Measurements from ENCODE around the gene TMEM18. TPM values are rescaled to one million over a fixed set of nuclear protein-coding genes. Genes with fewer than 3 reads are reported as not detected.

TMEM18 gene
- total and polyA plus RNA-seq, 8 donors: 1.4 to 31.1 (median 14.5) TPM

DNA sequence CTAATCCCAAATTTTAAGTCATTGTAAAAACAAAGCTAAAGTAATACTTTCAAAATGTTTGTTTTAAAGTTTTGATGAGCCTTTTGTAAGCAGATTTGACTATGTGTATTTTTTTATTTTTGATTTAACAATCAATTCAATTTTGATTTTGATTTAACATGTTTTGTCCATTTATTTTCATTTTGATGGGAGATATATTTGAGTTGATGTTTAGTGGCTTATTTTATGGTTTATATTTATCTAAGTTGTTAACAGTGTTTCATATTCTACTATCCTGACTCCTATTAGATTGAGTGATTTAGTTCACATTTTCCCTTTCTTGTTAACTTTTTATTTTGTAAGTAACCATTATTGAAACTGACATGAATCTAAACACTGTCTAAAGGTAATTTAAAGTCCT, 44.7 kb downstream of the TMEM18 start:
- DNase-seq: no peak
- Histone ChIP-seq H3K27me3 (peaks cover 0 to 11% (median 3%) of the 10 kb centered on the region in 3 donors), H3K4me3 (no peak overlapping the region), H3K9me3 (no peaks in the 10 kb centered on the region), H3K36me3 (no peaks in the 10 kb centered on the region), H3K27ac (no peak overlapping the region), H3K4me1 (peaks cover 6 to 11% (median 7%) of the 10 kb centered on the region in 4 donors)
- intact Hi-C loops (cut with DNase I; ENCODE audit: low total_unique reads): no loop called here
- TF ChIP-seq POLR2A (IDR thresholded peaks at IDR 0.05) (no peak), POLR2AphosphoS5 (IDR thresholded peaks at IDR 0.05) (no peak), EP300 (IDR thresholded peaks at IDR 0.05) (no peak), CTCF (IDR thresholded peaks at IDR 0.05) (no peak)

DNA sequence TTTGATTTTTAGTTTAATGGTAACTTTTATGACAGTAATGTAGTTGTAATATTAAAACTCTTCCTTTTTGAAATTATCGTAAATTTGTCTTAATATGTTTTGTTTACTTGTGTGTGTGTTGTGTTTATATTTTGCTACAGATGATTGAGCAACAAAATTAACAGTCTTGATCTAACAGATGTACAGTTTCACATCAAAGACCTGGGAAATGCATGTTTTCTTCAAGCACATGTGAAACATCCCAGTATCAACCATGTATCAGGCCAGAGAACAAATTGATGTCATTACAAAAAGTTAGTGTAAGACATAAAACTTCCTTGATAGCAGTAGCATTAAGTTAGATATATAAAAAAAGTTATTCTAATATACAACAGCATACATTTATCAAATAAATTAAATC, 45.5 kb downstream of the TMEM18 start:
- Histone ChIP-seq H3K4me3 (no peak overlapping the region), H3K27me3 (peaks cover 0 to 9% (median 3%) of the 10 kb centered on the region in 3 donors), H3K9me3 (no peaks in the 10 kb centered on the region), H3K36me3 (no peaks in the 10 kb centered on the region), H3K4me1 (peaks cover 2 to 6% (median 4%) of the 10 kb centered on the region in 4 donors), H3K27ac (no peak overlapping the region)
- DNase-seq: no peak
- intact Hi-C loops (cut with DNase I; ENCODE audit: low total_unique reads): no loop called here
- TF ChIP-seq CTCF (IDR thresholded peaks at IDR 0.05) (no peak), EP300 (IDR thresholded peaks at IDR 0.05) (no peak), POLR2AphosphoS5 (IDR thresholded peaks at IDR 0.05) (no peak)
- WGBS, 5 donors: 91 to 98% (median 95%) methylated on average over 1 of the region's 1 CpG

DNA sequence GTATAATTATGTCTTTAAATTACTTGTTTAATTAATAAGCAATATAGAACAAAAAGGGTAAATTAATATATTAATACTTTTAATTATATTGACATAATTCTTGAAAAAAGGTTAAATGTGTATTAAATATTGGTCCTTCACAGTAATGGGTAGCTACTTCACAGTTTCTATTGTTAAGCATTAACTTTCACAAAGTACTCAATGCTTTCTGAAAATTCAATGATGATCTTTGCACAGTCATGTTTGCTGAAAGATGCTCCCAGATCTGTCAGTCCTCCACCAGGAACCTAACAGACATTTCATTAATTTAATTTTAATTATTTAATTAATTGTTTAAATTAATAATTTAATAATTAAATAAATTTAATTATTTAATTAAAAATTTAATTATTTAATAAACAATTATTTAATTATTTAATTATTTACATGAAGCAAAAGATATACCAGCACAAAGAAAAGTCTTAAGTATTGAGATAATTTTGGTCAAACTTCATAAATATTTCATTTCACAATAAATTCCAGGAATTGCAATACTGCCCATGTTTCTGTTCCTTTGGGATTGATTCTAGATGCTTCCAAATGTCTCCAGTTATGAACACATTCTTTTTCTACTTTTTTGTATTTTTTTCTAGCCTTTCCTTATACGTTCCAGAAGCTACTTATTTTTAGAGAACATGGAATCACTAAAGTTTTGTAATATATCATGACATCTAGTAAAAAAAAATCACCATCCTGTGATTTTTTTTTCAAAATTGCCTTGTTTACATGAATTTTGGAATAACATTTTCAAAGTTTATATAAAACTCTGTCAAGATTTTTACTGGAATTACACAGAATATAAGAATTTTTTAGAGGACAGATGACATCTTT, 46.5 kb downstream of the TMEM18 start:
- Histone ChIP-seq H3K27ac (no peak overlapping the region), H3K4me1 (no peaks in the 10 kb centered on the region), H3K36me3 (no peaks in the 10 kb centered on the region), H3K9me3 (no peaks in the 10 kb centered on the region), H3K27me3 (no peaks in the 10 kb centered on the region), H3K4me3 (no peak overlapping the region)
- DNase-seq: no peak
- intact Hi-C loops (cut with DNase I; ENCODE audit: low total_unique reads): no loop called here
- no peak for TF ChIP-seq CTCF (IDR thresholded peaks at IDR 0.05)
- TF ChIP-seq POLR2AphosphoS5 (IDR thresholded peaks at IDR 0.05): no peak
- no peak for TF ChIP-seq EP300 (IDR thresholded peaks at IDR 0.05)
- no peak for TF ChIP-seq POLR2A (IDR thresholded peaks at IDR 0.05)
- WGBS, 5 donors: 0 to 36% (median 0%) methylated on average over 1 of the region's 1 CpG

DNA sequence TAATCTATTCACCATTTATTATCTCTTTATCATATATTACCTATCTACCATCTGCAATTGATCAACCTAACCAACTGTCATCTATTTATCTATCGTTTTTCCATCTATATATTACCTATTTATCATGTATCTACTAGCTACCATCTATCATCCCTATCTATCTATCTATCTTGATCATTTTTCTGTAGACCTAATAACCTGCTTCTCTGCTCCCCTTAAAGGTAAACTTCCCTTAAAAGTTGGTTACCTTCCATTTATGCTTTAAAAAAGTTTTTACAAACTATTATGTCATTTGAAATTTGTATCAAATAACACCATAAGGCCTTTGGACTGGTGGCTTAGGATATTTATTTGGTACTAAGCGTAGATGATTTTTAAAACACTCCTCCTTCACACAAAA, 47.2 kb downstream of the TMEM18 start:
- WGBS, 5 donors: 32 to 78% (median 39%) methylated on average over 2 of the region's 2 CpGs
- TF ChIP-seq POLR2AphosphoS5 (IDR thresholded peaks at IDR 0.05): no peak
- TF ChIP-seq POLR2A (IDR thresholded peaks at IDR 0.05): no peak
- TF ChIP-seq EP300 (IDR thresholded peaks at IDR 0.05): no peak
- TF ChIP-seq CTCF (IDR thresholded peaks at IDR 0.05): no peak

More for the DNA sequence above, 47.2 kb downstream of the TMEM18 start:
- no peak overlapping the region for H3K27ac ChIP-seq
- H3K4me1 ChIP-seq: no peaks in the 10 kb centered on the region
- no peaks in the 10 kb centered on the region for H3K9me3 ChIP-seq
- H3K27me3 ChIP-seq: peaks cover 0 to 1% (median 0%) of the 10 kb centered on the region in 3 donors
- no peak overlapping the region for H3K4me3 ChIP-seq
- H3K36me3 ChIP-seq: no peaks in the 10 kb centered on the region
- intact Hi-C loops (cut with DNase I; ENCODE audit: low total_unique reads): no loop called here
- no peak for DNase-seq
